K562 (cell line): ENCODE measurements around the gene DNAAF3. TPM values are rescaled to one million over a fixed set of nuclear protein-coding genes. Genes with fewer than 3 reads are reported as not detected.
A peak's percentile ranks its signal among the peaks of the same experiment; 100 is the strongest.

Experiments used
- CXXC5 ChIP-seq: fragments of 250-450 bp; sonication (Bioruptor Pico); IDR thresholded peaks from 2 replicates; pipeline ENCODE4 v1.8.0; 2022; ENCODE audit warnings: inconsistent platforms, mild to moderate bottlenecking, moderate library complexity
- FOXK2 ChIP-seq, 2 experiments: fragments of 450-650 bp; IDR thresholded peaks in 1 of 2; conservative IDR thresholded peaks in 1 of 2; 2 replicates each; pipeline ENCODE4 v1.6.1; 2016; ENCODE audit warnings: low read depth in 2 of 2, mild to moderate bottlenecking in 1 of 2
- PHF20 ChIP-seq: fragments of 450-650 bp; IDR thresholded peaks from 2 replicates; pipeline ENCODE4 v1.6.1; 2018; ENCODE audit not compliant: partially characterized antibody
- ZBED1 ChIP-seq: IDR thresholded peaks from 2 replicates; pipeline ENCODE4 v1.6.1; 2014
- ZBTB17 ChIP-seq: fragments of 450-650 bp; formaldehyde crosslinking; IDR thresholded peaks from 2 replicates; pipeline ENCODE4 v1.4.0; 2020; ENCODE audit warnings: mild to moderate bottlenecking
- ZNF778 ChIP-seq: fragments of 450-650 bp; formaldehyde crosslinking; IDR thresholded peaks from 2 replicates; pipeline ENCODE4 v1.4.0; 2020; ENCODE audit warnings: mild to moderate bottlenecking, moderate library complexity
- polyA plus RNA-seq, 8 experiments: library from polyadenylated mRNA; depleted of rRNA in 4 of 8; stranded (reverse) in 5 of 8; unstranded in 3 of 8; fragments of >200 nt; fragmentation: Nextera tagmentation in 2 of 8; fragmentation: Illumina TruSeq in 1 of 8; extraction: Ambion mirVana in 2 of 8; extraction: Trizol in 1 of 8; gene quantifications; 2 replicates each; pipeline versions ENCODE4 v1.2.1 to v1.2.3, GENCODE V29; 2011 to 2014; ENCODE audit warnings: inconsistent platforms in 1 of 8, missing spikeins in 1 of 8
- total RNA-seq, 7 experiments: library from RNA; depleted of rRNA in 6 of 7; stranded (reverse); fragments of >200 nt in 6 of 7; fragmentation: Illumina TruSeq in 2 of 7; extraction: Trizol in 2 of 7; gene quantifications; 2 replicates each; pipeline versions ENCODE4 v1.2.1 to v1.2.3, GENCODE V29; 2011 to 2021; ENCODE audit warnings: low replicate concordance in 1 of 7
- TF ChIP-seq, protein P1 (sequence below), 2 experiments: fragments of 450-650 bp; formaldehyde crosslinking in 1 of 2; IDR thresholded peaks; 2 replicates each; pipeline versions ENCODE4 v1.4.0 to v1.6.1; 2014 to 2020; ENCODE audit warnings: mild to moderate bottlenecking in 2 of 2, borderline replicate concordance in 1 of 2, low read depth in 1 of 2
- TF ChIP-seq, protein P2 (sequence below): fragments of 450-650 bp; IDR thresholded peaks from one replicate; pipeline ENCODE4 v1.6.1; 2018; ENCODE audit warnings: mild to moderate bottlenecking, moderate library complexity; ENCODE audit not compliant: partially characterized antibody

The DNAAF3 gene
- total and polyA plus RNA-seq, 9 of the 15 experiments (the other 6 are each of a cell fraction or from before 2014, with no cell fraction given): 21.6 to 61.5 (median 43.0) TPM

DNA sequence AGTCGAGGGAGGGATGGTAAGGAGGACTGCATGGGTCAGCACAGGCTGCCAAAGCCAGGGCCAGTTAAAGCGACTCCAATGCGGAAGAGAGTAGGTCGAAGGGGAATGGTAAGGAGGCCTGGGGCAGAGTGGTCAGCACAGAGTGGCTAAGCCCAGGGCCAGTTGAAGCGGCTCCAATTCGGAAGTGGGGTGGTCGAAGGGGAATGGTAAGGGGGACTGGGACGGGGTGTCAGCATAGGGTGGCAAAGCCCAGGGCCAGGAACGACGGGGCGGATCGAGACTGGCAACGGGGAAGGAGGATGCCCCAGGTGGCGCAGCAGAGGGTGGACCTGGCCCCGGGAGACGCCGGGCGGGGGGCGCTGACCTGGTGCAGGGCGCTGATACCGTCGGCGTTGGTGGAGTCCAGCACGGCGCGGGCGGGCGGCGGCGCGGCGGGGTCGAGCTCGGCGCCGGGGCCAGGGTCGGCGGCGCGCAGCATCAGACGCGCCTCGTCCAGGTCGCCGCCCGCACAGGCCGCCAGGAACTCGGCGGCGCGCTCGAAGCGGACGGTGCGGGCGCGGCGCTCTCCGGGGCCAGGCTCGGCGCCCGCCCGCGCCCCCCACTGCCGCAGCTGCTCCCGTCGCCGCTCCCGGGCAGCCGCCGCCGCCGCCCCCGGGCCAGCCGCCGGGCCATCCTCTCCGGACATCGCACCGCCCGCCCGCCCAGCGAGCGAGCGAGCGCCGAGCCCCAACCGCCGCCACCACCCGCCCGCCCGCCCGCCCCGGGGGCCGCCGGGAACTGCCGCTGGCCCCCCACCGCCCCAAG lies 49.4 kb downstream of the DNAAF3 start, which contains the start of gene PPP1R12C (continued):
- TF ChIP-seq, protein P1, sequence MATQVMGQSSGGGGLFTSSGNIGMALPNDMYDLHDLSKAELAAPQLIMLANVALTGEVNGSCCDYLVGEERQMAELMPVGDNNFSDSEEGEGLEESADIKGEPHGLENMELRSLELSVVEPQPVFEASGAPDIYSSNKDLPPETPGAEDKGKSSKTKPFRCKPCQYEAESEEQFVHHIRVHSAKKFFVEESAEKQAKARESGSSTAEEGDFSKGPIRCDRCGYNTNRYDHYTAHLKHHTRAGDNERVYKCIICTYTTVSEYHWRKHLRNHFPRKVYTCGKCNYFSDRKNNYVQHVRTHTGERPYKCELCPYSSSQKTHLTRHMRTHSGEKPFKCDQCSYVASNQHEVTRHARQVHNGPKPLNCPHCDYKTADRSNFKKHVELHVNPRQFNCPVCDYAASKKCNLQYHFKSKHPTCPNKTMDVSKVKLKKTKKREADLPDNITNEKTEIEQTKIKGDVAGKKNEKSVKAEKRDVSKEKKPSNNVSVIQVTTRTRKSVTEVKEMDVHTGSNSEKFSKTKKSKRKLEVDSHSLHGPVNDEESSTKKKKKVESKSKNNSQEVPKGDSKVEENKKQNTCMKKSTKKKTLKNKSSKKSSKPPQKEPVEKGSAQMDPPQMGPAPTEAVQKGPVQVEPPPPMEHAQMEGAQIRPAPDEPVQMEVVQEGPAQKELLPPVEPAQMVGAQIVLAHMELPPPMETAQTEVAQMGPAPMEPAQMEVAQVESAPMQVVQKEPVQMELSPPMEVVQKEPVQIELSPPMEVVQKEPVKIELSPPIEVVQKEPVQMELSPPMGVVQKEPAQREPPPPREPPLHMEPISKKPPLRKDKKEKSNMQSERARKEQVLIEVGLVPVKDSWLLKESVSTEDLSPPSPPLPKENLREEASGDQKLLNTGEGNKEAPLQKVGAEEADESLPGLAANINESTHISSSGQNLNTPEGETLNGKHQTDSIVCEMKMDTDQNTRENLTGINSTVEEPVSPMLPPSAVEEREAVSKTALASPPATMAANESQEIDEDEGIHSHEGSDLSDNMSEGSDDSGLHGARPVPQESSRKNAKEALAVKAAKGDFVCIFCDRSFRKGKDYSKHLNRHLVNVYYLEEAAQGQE (IDR thresholded peaks at IDR 0.05; ENCODE audit: borderline replicate concordance): no peak
- TF ChIP-seq, protein P1 (CRISPR knock-in tag; IDR thresholded peaks at IDR 0.05; ENCODE audit: low read depth): no peak
- TF ChIP-seq, protein P2, sequence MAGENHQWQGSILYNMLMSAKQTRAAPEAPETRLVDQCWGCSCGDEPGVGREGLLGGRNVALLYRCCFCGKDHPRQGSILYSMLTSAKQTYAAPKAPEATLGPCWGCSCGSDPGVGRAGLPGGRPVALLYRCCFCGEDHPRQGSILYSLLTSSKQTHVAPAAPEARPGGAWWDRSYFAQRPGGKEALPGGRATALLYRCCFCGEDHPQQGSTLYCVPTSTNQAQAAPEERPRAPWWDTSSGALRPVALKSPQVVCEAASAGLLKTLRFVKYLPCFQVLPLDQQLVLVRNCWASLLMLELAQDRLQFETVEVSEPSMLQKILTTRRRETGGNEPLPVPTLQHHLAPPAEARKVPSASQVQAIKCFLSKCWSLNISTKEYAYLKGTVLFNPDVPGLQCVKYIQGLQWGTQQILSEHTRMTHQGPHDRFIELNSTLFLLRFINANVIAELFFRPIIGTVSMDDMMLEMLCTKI: no peak
- no peak for TF ChIP-seq FOXK2 (conservative IDR thresholded peaks at IDR 0.05 in 1 of 2, IDR thresholded peaks at IDR 0.05 in 1 of 2; ENCODE audit: low read depth in 2 of 2)
- no peak for TF ChIP-seq ZBED1
- TF ChIP-seq ZBTB17 (CRISPR knock-in tag): no peak
- no peak for TF ChIP-seq ZNF778 (CRISPR knock-in tag)
- TF ChIP-seq PHF20: peak; percentile 2
- no peak for TF ChIP-seq CXXC5 (CRISPR knock-in tag)
